ENCODE results near the gene GUCY2C.
A peak's percentile ranks its signal among the peaks of the same experiment; 100 is the strongest.

Gene GUCY2C

GRCh38 chr12:14681625-14682024 is 14.8 kb downstream of the GUCY2C start:
- DNase-seq (ENCODE audit: low spot score): no peak

DNA sequence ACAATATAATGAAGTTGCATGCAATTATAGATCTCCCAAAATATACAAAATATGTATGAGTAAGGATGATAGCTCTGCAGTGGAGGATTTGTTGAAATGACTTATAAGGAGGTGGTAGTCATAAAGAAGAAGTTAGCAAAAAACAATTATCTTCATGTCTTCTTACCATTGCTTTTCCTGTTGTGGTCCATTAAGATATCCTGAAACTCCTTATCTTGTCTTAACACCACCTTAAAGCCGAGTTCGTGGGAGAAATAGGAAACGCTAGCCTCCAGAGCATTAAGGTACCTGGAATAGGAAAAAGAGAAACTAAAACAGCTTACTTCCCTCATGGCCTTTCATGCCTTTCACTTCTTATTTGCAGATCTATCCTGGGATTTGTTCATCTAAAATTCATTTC is 15.2 kb downstream of the GUCY2C start:
- DNase-seq (ENCODE audit: low spot score): no peak

DNA sequence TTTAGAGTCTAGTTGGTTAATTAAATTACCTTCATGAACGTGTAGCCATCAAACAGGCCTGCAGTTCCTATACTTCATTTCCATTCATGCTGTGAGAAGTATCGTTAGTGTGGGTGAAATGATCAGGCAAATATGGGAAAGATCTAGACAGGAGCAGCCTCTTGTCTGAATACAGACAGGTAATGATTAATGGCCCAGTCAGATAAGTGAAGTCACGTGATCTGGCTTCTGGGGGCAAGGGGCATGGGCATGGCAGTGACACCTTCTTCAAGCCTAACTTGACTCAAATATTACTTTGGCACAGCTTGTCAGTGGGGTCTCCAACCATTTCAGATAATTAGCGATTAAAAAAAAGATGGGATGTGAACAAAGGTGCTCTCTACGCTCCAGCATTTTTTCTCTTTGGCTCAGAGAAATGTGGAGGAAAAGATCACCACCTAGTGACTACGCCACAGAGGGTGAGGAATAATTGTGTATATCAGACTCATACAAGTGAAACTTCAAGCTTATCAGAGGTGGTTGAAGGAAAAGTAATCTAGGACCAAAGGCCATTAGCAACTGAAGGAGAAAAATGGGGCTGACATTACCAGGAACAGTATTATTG is 17.8 kb downstream of the GUCY2C start:
- DNase-seq (ENCODE audit: low spot score): no peak

GRCh38 chr12:14668591-14668990 is 27.8 kb downstream of the GUCY2C start:
- no peak for DNase-seq (ENCODE audit: low spot score)

- DNase-seq (ENCODE audit: low spot score): peak; percentile 18
Observed at GRCh38 chr12:14665354-14666348, 30.7 kb downstream of the GUCY2C start.

GRCh38 chr12:14664434-14665023 is 31.9 kb downstream of the GUCY2C start:
- DNase-seq (ENCODE audit: low spot score): peak; percentile 75

DNA sequence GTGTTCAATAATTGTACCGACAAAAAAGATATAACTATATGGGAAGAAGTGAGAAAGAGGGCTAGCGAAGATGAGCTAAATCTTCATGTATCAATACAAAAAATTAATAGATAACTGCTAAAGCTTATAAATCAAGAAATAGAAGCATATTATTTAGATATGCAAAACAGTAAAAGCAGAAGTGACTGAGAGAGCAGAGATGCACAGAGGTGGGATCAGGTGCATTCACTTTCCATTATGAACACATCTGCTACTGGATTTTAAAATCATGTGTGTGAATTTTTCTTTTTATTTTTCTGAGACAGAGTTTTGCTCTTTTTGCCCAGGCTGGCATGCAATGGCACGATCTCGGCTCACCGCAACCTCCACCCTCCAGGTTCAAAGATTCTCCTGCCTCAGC is 33.4 kb downstream of the GUCY2C start:
- no peak for DNase-seq (ENCODE audit: low spot score)

- no peak for DNase-seq (ENCODE audit: low spot score)
Observed at GRCh38 chr12:14656846-14657245, 39.6 kb downstream of the GUCY2C start.

DNA sequence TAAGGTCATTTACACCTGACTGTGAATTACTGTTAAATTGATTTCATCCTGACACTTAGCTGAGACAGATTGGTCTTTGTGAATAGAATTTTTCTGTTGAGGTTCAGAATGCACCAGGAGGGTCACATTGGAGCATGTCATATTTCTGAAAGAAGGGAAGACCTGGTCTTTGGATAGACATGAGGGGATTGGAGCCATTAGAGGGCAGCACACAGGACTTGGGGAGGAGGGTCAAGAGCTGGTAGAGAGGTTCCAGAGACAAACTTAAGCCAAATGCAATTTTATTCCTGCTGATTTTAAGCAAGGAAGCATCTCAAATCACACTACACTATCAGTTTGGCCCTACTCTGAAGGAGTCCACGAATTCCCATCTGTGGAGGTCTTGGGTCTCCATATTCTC is 41.1 kb downstream of the GUCY2C start:
- no peak for DNase-seq (ENCODE audit: low spot score)

- no peak for DNase-seq (ENCODE audit: low spot score)
Observed at GRCh38 chr12:14654842-14655241, 41.6 kb downstream of the GUCY2C start.

GRCh38 chr12:14654416-14654815 is 42.0 kb downstream of the GUCY2C start:
- DNase-seq (ENCODE audit: low spot score): peak; percentile 66

GRCh38 chr12:14652483-14652882 is 43.9 kb downstream of the GUCY2C start:
- no peak for DNase-seq (ENCODE audit: low spot score)

- DNase-seq (ENCODE audit: low spot score): no peak
Observed at GRCh38 chr12:14651371-14651770, 45.0 kb downstream of the GUCY2C start.

- DNase-seq (ENCODE audit: low spot score): no peak
Observed at GRCh38 chr12:14650789-14651188, 45.6 kb downstream of the GUCY2C start.

- no peak for DNase-seq (ENCODE audit: low spot score)
Observed at GRCh38 chr12:14647028-14647750, 49.2 kb downstream of the GUCY2C start.

DNA sequence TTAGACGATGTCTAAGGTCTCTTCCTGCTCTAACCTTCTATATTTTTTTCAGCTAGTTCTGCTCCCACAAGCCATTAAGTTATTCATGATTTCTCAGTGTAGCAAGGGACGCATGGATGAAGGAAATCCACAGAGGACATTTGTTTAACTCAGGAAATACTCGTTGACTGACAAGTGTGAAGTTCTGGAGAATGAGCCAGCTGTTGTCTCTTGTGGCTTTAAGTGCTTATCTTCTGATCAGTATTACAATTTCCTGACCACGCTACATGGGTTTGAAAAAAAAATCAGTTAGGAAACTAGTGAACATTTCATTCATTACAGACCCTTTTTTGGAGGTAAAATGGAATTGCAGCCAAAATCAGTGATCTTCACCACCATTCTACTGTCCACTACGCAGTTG is 53.1 kb downstream of the GUCY2C start:
- DNase-seq (ENCODE audit: low spot score): no peak

- no peak for DNase-seq (ENCODE audit: low spot score)
Observed at GRCh38 chr12:14638066-14638465, 58.3 kb downstream of the GUCY2C start.

DNA sequence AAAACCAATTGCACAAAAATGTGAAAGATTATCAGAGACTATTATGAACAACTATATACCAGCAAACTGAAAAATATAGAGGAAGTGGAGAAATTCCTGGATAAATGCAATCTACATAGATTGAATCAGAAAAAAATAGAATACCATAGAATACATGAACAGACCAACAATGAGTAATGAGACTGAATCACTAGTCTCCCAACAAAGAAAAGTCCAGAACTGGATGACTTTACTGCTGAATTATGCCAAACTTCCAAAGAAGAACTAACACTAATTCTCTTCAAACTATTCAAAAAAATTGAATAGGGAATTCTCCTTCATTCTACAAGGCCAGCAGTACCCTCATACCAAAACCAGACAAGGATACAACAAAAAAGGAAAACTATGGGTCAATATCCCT is 60.6 kb downstream of the GUCY2C start:
- DNase-seq (ENCODE audit: low spot score): peak; percentile 16

GRCh38 chr12:14630793-14631192 is 65.6 kb downstream of the GUCY2C start:
- DNase-seq (ENCODE audit: low spot score): no peak

DNA sequence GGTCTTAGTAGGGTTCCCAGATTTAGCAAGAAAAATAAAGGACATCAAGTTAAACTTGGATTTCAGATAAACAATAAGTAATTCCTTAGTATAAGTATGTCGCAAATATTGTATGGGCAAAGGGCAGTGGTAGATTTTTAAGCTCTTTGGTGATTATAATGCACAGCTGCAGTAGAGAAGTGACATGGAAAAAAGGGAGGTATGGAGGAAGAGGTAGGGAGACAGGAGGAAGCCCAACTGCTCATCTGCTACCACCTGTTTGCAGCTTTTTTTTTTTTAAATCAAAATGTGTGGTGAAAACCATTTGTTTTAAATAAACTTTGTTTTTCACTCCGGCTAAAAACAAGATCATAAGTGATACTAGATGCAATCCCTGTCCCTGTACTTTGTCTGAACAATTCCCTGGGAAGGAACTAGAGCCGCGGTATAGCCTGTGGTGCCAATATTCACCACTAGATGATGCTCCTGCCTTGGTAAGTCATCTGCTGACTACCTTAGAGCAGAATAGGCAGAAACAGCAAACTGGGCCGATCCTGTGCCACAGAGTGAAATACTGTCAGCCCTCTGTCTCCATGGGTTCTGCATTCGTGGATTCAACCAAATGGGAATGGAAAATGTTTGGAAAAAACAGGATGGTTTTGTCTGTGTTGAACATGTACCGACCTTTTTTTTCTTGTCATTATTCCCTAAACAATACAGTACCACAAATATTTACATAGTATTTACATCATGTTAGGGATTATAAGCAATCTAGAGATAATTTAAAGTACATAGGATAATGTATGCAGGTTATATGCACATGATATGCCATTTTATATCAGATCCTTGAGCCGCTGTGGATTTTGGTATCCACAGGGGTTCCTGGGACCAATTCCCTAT is 66.3 kb downstream of the GUCY2C start:
- DNase-seq (ENCODE audit: low spot score): peak; percentile 80

GRCh38 chr12:14628771-14629170 is 67.6 kb downstream of the GUCY2C start:
- no peak for DNase-seq (ENCODE audit: low spot score)
